ENCODE results near the gene APOE. TPM values are rescaled to one million over a fixed set of nuclear protein-coding genes. Genes with fewer than 3 reads are reported as not detected.

The APOE gene
- total and polyA plus RNA-seq, 9 of the 15 experiments (the other 6 are each of a cell fraction or from before 2014, with no cell fraction given), result 0.14 to 180 (median 58.1) TPM; not detected in 1

DNA sequence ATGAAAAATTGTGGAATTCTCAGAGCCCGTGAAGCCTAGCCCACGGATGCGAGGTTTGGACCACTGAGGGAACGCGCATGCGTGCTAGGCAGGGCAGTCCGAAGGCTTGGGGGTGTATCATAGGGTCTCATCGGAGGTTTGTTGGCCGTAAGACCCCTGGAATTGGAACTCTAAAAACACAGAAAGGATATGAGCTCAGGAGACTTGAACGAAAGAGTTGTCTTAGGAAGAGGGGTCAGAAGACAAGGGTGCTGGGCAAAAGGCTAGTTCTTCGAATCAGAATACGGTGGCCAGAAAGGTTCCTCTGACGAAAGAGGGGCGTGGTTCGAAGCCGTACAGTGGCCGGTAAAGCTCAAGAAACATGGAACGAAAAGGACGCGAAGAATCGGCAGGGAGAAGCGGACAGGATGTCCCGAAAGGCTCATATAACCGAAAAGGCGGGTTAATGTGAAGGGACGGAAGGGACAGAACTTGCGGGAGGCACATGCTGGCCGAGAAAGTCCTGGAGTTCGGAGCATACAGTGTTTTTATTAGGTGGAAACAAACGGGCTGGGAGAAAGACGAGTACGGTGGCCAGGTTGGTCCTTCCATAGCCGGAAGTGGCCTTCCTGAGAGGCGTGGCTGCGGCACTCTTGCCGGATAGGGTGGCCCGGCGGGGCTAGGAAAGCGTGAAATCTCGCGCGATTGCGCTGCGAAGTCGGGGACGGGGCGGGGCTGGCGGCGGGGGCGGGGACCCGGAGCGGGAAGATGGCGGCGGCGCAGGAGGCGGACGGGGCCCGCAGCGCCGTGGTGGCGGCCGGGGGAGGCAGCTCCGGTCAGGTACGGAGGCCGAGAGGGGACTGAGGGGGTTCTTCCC lies 49.3 kb downstream of the APOE start, which contains the start of gene CLPTM1 (continued):
- TF ChIP-seq ZC3H8 (IDR thresholded peaks at IDR 0.05), result peak; percentile 86; the same call in 1 of the 2 replicates
- TF ChIP-seq MTA3 (IDR thresholded peaks at IDR 0.05; ENCODE audit: borderline replicate concordance), result peak; percentile 100
- TF ChIP-seq PRDM10 (IDR thresholded peaks at IDR 0.05; ENCODE audit: partially characterized antibody), result peak; percentile 51
- peak; percentile 98 for TF ChIP-seq ELF1 (tag; IDR thresholded peaks at IDR 0.05)
- peak; percentile 84 for TF ChIP-seq RBBP5 (IDR thresholded peaks at IDR 0.05; ENCODE audit: borderline replicate concordance, insufficient read depth, low read length, poor library complexity, severe bottlenecking)
- no peak for TF ChIP-seq ZNF830 (CRISPR knock-in tag; IDR thresholded peaks at IDR 0.05)
- TF ChIP-seq BCOR (IDR thresholded peaks at IDR 0.05), result peak; percentile 83
- TF ChIP-seq LCOR (CRISPR knock-in tag; IDR thresholded peaks at IDR 0.05), result peak; percentile 90; the same call in 1 of the 2 replicates
- TF ChIP-seq ZNF511 (CRISPR knock-in tag; IDR thresholded peaks at IDR 0.05), result no peak
- peak; percentile 40 for TF ChIP-seq RBM25 (IDR thresholded peaks at IDR 0.05; ENCODE audit: low read depth, low read length, severe bottlenecking)
- TF ChIP-seq ARID1B (IDR thresholded peaks at IDR 0.05), result peak; percentile 33; the same call in 1 of the 2 replicates
- TF ChIP-seq PHF8 (IDR thresholded peaks at IDR 0.05; ENCODE audit: borderline replicate concordance, low read length), result peak; percentile 98
- peak; percentile 93 for TF ChIP-seq KDM5B (IDR thresholded peaks at IDR 0.05; ENCODE audit: insufficient replicate concordance, low read depth, low read length)
- peak in 1 of 2 experiments; percentile 95; a peak in 2 of 4 replicates for TF ChIP-seq HDAC1 (IDR thresholded peaks at IDR 0.05)
- TF ChIP-seq, protein P1, sequence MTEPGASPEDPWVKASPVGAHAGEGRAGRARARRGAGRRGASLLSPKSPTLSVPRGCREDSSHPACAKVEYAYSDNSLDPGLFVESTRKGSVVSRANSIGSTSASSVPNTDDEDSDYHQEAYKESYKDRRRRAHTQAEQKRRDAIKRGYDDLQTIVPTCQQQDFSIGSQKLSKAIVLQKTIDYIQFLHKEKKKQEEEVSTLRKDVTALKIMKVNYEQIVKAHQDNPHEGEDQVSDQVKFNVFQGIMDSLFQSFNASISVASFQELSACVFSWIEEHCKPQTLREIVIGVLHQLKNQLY (CRISPR knock-in tag; conservative IDR thresholded peaks at IDR 0.05), result no peak
- peak; percentile 73 for TF ChIP-seq FOXP1 (CRISPR knock-in tag; IDR thresholded peaks at IDR 0.05)
- peak; percentile 97 for TF ChIP-seq BRD9 (IDR thresholded peaks at IDR 0.05; ENCODE audit: low read depth, partially characterized antibody)
- peak; percentile 93 for TF ChIP-seq DIDO1 (tag; IDR thresholded peaks at IDR 0.05; ENCODE audit: low read depth)
- TF ChIP-seq NCOA1 (IDR thresholded peaks at IDR 0.05; ENCODE audit: low read depth), result peak; percentile 69
- peak; percentile 26; the same call in 1 of the 2 replicates for TF ChIP-seq FOXK1 (CRISPR knock-in tag; IDR thresholded peaks at IDR 0.05; ENCODE audit: borderline replicate concordance)
- peak; percentile 96 for TF ChIP-seq TARDBP (IDR thresholded peaks at IDR 0.05)
